GM19467 (cell line): ENCODE measurements around the gene NFX1.
"Not testable (repeated sequence)": the region's sequence is repeated elsewhere in the genome, so short reads cannot be mapped to it uniquely, and the experiment has no call there.

Source experiments
- ATAC-seq: cut with Tn5 transposase; IDR thresholded peaks from one replicate; pipeline ENCODE4 v1.9.1; 2021; ENCODE audit warnings: mild to moderate bottlenecking, moderate library complexity; ENCODE audit not compliant: unreplicated experiment

Gene NFX1

DNA sequence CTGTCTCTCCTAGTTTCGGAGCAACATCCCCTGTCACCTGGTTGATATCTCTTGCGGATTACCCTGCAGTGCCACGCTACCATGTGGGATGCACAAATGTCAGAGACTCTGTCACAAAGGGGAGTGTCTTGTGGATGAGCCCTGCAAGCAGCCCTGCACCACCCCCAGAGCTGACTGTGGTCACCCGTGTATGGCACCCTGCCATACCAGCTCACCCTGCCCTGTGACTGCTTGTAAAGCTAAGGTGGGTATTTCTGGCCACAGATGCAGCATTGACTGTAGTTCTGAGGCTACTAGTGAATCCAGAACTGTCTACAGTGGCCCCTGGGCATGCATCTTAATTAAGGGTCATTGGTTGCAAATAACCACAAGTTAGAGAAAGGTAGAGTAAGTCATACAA lies 61.2 kb downstream of the NFX1 start:
- no peak for ATAC-seq

DNA sequence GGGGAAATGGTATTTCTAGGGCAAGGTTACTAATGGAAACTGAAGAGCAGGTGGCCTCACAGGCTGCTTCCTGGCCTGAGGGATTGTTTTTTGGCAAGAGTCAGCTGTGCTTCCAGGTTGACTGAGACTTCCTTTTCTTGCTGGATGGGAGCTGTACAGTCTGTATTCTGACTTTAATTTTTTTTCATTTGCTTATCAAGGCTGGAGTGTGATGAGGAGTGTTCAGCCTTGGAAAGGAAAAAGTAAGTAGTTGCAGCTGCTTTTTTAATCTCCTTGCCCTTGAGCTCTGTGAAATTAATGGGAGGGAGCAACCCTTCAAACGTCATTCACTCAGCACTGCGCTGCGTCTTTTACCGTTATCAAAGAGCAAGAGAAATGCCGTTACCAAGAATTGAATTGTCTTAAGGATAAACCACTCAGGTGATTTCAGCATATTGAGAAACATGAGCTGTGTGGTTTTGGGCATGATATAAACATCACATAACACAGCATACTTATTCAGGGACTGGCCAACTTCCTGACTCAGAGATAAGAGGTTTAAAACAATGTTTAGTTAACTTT lies 64.4 kb downstream of the NFX1 start:
- no peak for ATAC-seq

DNA sequence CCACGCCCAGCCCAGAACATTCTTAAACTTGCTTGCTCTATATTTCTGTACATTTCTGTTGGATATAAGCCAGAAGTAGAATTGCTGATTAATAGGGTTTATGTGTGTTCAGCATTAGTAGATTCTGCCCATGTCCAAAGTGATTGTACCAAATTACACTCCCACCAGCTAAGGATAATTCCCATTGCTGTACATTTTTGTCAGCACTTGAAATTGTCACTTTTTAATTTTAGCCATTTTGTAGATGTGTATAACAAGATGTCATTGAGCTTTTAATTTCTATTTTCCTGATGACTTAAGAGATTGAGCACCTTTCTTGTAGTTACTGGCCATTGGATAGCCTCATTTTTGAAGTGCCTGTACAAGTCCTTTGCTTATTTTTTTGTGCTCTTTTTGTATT lies 65.6 kb downstream of the NFX1 start:
- ATAC-seq = no peak

DNA sequence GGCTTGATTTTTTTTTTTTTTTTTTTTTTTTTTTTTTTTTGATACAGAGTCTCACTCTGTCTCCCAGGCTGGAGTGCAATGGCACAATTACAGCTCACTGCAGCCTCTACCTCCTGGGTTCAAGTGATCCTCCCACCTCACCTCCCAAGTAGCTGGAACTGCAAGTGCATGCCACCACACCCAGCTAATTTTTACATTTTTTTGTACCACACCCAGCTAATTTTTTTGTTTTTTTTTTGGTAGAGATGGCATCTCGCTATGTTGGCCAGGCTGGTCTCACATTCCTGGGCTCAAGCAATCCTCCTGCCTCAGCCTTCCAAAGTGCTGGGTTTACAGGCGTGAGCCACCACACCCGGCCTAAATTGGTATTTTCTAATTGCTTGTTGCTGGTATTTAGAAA lies 68.3 kb downstream of the NFX1 start:
- ATAC-seq = not testable (repeated sequence)

DNA sequence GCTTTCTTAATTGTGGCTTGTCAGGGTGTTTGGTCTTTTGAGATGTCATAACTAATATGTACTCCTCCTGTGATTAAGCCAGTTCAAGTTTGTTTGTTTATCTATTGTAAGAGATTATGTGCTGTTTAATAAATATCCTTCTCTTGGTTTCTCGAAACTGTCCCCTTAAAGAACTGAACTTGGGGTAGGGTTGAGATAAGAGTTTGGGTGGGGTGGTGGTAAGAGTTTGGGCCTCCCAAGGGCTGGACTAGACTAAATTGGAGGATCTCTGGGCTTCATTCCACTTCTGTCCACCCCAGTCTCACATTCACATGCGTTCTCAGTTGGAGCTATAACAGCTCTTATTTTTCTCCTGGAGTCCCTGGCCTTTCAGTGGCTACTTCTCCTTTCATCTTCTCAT lies 73.8 kb downstream of the NFX1 start:
- no peak for ATAC-seq

DNA sequence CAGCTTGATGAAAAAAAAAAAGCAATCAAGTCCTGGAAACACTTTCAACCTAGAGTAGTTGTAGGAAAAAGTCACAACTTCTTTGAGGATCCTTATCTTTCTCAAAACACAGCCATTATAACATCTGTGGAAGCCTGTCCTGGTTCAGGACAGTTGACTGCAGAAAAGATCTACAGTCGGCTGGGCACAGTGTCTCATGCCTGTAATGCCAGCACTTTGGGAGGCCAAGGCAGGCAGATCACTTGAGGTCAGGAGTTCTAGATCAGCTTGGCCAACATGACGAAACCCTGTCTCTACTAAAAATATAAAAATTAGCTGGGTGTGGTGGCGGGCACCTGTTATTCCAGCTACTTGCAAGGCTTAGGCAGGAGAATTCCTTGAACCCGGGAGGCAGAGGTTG lies 74.5 kb downstream of the NFX1 start:
- ATAC-seq = not testable (repeated sequence)

DNA sequence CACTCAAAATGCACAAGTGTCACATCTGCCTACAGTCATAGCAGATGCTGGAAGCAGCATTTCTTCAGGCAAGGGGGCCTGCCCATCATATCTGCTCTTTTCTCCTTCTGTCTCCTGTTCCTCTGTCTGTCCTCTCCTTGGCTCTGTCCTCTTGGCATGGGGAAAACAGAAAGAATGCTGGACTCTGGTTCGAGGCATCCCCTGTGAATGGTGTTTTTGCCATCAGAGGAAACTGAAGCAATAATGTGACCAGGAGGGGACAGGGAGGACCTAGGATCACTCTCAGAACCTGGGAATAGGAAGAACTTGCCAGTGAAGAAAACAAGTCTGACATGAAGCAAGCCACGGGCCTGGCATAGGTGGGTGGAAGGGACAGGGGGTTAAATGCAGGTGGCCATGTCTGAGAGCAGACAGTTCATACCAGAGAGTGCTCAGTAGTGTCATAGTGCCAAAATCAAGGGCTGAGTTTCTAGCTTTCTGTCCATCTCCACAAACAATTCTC lies 76.7 kb downstream of the NFX1 start:
- ATAC-seq = no peak

DNA sequence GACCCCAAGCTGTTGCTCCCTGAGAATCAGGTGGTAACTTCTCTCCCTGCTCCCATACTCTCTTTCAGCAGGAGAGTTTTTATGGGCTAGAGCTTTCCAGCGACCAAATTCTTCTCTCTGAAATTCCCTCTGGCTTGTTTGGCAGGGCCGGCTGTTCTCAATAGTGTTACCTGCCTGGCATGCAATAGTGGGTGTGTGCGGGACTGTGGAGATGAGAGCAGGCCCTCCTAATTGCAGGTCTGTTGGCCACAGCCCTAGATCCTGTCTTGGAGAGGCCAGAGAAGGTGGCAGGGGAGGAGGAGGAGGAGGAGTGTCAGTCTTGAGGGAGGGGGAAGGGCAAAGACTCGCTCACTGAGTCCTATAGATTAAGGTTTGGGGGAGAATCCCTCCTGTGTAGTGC lies 82.6 kb downstream of the NFX1 start:
- ATAC-seq = no peak

DNA sequence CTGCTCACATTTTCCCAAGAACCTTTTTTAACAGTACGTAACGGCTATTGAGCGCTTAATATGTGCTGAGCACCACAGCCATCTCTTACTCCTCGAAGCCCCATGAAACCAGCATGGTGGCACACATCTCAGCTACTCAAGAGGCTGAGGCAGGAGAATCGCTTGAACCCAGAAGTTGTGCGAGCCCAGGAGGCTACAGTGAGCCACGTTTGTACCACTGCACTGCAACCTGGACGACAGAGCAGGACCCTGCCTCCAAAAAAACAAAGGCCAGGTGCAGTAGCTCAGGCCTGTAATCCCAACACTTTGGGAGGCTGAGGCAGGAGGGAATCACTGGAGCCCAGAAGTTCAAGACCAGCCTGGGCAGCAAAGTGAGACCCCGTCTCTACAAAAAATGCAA lies 83.9 kb downstream of the NFX1 start:
- no peak for ATAC-seq

DNA sequence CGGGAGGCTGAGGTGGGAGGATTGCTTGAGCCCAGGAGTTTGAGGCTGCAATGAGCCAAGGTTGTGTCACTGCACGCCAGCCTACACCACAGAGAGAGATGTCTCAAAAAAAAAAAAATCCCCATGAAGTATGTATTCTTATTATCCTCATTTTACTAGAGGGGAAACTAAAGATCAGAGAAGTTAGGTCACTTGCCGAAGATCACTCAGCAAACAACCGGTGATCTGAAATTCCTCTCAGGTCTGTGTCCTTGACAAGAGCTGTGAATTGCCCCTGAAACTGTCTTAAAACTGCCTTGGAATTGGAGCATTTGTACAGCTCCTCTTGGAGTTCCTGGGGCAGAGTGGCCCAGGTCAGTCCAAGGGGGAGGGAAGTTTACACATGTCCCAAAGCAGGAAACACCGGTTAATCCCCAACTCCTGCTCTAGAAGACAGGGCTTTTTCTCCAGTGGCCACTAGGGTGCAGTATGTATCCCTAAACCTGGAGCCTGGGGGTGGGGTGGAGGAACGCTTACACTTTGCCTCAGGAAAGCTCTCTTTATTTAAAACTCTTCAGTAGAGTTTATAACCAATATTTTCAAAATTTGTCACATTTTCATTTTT lies 84.4 kb downstream of the NFX1 start:
- no peak for ATAC-seq

DNA sequence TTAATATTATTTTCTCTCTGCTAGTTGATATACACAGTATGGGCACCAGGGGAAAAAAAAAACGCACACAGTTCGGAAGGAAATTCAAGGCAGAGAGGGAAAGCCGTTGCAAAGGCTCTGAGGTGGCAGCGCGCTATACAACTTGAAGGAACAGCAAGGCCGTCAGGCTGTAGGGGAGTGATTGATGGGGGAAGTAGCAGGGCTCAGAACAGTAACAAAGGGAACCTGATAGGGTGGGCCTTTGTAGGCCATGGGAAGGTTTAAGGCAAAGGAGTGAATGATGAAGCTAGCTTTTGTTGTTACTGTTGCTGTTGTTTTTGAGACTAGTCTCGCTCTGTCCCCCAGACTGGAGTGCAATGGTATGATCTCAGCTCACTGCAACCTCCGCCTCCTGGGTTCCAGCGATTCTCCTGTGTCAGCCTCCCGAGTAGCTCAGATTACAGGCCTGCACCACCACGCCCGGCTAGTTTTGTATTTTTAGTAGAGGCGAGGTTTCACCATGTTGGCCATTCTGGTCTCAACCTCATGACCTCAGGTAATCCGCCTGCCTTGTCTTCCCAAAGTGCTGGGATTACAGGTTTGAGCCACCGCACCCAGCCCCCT lies 85.0 kb downstream of the NFX1 start:
- no peak for ATAC-seq

DNA sequence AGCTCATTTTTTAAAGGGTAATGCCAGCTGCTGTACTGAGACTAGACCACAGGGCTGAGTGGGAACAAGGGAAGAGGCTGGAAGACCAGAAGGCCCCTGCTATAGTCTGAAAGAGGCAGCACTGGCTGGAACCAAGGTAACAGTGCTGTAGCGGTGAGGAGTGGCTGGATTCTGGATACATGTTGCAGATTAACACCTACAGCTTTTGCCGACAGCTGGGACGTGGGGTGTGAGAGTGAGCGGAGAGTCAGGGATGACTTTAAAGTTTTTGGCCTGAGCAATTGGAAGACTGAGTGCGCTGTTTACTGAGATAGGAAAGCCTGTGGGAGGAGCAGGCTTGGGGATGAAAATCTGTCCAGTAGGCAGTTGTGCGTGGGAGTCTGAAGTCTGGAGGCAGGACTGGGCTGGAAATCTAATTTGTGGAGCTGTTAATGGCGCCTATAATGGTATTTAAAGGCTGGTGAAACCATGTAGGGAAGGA lies 85.6 kb downstream of the NFX1 start:
- no peak for ATAC-seq

DNA sequence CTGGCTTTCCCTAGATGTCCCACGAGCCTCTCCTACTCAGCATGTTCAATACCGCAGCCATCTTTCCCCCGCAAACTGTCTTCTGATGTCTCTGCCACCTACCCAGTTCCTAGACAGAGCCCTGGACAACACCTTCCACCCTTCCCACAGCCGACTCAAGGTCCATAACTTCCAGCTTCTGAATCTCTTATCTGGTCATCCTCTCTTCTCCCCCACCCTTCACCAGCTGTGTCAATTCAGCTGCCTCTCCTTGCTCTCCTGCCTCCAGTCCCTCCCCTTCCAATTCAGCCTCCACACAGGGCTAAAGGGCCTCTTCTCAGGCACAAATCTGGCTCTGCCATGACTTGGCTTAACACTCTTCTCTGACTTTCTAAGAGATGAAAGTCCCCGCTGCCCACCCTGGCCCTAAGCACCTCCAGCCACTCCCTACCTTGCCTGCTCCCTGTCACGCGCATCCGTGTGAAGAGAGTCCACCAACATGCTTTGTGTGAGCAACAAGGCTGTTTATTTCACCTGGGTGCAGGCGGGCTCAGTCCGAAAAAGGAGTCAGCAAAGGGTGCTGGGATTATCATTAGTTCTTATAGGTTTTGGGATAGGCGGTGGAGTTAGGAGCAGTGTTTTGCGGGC lies 86.9 kb downstream of the NFX1 start:
- ATAC-seq = no peak

DNA sequence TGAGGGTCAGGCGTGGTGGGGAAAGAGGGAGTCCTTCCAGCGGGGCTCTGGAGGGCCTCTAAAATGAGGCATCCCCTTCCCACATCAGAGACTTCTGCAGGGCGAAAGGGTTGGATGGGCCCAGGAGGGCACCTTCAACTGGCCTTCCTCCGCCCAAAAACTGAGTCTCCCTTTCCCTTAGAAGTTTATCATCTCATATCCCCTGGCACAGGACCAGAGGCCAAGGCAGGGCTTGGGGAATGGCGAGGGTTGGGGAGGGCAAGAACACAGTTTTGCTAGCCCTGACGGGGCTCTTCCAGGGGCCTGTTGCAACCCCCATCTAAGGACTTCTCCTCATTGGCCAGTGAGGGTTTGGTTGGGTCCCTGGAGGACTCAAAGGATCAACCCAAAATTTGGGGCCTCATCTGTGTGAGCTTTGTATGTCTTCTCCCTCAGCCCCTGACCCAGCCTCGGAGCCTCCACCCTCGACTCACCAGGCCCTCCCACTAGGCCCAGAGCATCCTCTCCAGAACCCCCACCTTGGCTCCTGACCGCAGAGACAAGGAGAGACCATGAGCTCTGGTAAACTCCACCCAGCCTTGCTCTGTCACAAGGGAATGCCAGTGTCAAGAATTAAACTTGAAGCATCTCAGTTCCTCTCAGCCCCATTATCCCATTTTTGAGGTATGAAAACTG lies 87.9 kb downstream of the NFX1 start:
- ATAC-seq = no peak

DNA sequence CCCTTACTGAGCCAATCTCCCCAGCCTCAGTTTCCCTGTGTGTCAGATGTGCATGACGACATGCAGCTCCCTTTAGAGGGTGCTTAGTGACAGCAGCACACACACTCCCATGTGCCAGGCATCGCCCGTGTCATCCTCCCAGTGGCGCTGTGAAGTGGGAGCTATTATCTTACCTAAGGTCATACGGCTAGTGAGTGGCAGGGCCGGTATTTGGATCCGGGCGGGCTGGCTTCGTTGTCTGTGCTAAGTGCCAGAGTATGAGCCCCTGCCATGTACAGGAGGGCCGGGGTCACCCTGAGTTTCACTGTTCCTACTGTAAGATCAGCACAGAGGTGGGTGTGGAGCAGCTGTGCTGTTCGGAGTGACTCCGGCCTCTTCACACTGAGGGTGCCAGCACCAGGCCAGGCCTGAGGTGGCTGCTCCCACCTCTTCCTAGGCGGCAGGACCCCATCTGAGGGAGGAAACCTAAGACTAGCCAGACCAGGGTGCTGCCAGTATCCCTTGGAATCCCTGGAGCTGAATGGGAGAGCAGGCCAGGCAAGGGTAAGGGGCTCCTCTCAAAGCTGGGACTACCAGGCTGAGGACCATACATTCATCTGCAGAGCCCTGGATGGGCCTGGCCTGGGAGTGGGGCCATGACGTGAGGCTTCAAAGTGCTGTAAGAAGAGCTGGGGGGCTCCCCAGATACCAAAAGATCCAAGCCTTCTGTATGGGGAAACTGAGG lies 89.5 kb downstream of the NFX1 start:
- no peak for ATAC-seq

DNA sequence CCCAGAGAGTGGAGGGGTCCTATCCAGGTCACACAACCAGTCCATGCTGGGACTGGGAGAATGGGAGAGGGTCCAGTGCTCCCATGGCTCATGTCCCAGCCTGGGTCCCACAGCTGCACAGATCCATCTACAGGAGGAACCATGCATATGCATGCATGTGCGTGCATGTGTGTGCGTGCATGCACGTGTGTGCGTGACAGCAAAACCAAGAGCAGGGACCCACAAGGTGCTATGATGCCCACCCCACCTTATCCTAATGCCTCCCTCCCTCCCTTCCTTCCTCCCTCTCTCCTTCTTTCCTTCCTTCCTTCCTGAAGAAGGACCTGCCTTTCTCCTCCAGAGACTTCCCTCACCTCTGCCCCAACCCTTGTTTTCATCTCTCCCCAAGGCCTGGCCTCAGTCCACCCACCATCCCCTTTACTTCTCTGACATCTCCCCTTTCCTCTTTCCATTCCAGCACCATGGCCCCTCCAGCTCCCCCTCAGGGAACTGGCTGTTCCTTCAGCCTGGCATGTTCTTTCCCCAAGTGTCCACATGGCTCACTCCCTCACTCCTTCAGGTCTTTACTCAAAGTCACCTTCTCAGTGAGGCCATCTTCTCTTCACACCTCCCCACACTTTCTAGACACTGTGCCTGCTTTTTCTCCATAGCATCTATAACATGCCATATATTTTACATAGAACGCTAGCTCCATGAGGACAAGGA lies 90.2 kb downstream of the NFX1 start:
- no peak for ATAC-seq

DNA sequence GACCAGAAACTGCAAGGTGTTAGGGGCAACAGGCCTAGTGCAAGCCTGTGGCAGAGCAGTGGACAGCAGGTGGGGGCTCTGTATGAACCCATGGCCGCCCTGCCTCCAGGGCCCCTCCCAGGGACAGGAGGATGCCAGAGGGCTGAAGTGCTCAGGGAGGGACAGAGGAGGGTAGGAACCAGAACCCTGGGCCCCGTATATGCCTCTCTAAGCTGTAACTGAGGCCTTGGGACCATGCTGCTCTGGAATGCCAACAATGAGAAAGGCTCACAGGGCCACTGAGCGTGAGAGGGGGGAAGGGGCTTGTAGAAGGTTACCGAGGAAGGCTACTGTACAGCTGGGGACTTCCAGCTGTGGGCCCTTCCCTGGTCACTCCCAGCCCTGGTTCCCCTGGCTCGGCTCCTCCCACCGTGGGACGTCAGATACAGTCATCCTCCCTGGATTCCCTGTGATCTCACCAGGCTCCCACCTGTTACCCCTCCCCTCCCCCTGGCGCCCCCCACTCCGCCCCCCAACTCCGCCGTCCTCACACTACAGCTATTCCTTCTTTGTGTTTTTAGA lies 91.0 kb downstream of the NFX1 start:
- ATAC-seq = no peak

DNA sequence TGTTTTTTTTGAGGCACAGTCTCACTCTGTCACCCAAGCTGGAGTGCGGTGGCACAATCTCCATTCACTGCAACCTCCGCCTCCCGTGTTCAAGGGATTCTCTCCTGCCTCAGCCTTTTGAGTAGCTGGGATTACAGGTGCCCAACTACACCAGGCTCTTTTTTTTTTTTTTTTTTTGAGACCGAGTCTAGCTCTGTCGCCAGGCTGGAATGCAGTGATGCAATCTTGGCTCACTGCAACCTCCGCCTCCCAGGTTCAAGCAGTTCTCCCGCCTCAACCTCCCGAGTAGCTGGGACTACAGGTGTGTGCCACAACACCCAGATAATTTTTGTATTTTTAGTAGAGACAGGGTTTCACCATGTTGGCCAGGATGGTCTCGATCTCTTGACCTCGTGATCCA lies 92.1 kb downstream of the NFX1 start:
- ATAC-seq = not testable (repeated sequence)

DNA sequence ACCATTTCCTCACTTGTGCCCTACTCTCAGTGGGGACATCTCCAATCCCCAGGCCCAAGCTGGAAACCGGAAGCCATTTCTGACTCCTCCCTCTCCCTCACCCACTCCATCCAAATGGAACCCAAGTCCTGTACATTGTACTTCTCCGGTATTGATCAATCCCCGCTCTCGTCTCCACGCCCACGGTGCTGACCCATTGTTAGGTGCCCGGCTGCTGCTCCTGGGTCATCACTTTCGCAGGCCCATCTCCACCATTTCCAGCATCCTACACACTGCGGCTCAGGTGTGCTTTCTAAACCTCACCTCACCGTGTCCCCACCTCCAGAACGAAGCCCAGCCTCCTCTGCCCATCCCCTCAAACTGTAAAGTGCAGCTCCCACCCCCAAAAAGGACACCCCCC lies 93.1 kb downstream of the NFX1 start:
- not testable (repeated sequence) for ATAC-seq

DNA sequence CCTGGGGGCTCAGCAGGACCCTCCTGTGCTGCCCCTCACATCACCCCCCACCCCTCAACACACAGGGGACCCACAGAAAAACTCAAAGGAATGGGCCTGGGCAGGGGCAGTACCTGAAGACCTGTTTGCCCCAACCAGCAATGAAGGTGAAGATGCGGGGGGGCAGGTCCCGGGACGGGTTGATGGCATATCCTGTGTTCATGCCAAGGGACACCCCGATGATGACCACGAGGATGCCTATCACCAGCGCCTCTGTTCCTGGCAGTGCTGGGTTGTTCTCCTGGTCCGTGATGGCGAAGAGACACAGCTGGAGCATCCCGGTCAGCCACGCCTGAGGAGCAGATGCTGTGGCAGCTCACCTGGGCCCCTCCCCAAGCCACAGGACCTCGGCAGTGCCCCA lies 95.2 kb downstream of the NFX1 start:
- not testable (repeated sequence) for ATAC-seq
